Measurements from ENCODE around the gene UNK. TPM values are rescaled to one million over a fixed set of nuclear protein-coding genes. Genes with fewer than 3 reads are reported as not detected.

Gene UNK
- total RNA-seq, 6 experiments from 2014 or later = 5.8 to 29.2 (median 11.1) TPM

GRCh38 chr17:75783803-75784472 is 668 bp upstream of the UNK start:
- DNase-seq (peak; percentile 59 to 68 (median 62)), ATAC-seq (peak; percentile 0 to 2 (median 1))
- Histone ChIP-seq H3K27me3 (no peaks in the 10 kb centered on the region), H3K36me3 (no peaks in the 10 kb centered on the region), H3K4me1 (peaks cover 0 to 24% (median 3%) of the 10 kb centered on the region in 4 donors), H3K4me3 (peak overlapping the region; percentile 56 to 67 (median 62)), H3K9me3 (no peaks in the 10 kb centered on the region), H3K27ac (peak overlapping the region; percentile 99 to 100 (median 100))
- 54% methylated on average over 11 of the region's 20 CpGs for WGBS (ENCODE audit: insufficient coverage, low coverage, low lambda C conversion rate, missing lambda C conversion rate)
- intact Hi-C loops (cut with DNase I) = no loop called here
- TF ChIP-seq POLR2A (IDR thresholded peaks at IDR 0.05) = no peak
- TF ChIP-seq, protein P1, sequence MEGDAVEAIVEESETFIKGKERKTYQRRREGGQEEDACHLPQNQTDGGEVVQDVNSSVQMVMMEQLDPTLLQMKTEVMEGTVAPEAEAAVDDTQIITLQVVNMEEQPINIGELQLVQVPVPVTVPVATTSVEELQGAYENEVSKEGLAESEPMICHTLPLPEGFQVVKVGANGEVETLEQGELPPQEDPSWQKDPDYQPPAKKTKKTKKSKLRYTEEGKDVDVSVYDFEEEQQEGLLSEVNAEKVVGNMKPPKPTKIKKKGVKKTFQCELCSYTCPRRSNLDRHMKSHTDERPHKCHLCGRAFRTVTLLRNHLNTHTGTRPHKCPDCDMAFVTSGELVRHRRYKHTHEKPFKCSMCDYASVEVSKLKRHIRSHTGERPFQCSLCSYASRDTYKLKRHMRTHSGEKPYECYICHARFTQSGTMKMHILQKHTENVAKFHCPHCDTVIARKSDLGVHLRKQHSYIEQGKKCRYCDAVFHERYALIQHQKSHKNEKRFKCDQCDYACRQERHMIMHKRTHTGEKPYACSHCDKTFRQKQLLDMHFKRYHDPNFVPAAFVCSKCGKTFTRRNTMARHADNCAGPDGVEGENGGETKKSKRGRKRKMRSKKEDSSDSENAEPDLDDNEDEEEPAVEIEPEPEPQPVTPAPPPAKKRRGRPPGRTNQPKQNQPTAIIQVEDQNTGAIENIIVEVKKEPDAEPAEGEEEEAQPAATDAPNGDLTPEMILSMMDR (IDR thresholded peaks at IDR 0.05) = no peak

DNA sequence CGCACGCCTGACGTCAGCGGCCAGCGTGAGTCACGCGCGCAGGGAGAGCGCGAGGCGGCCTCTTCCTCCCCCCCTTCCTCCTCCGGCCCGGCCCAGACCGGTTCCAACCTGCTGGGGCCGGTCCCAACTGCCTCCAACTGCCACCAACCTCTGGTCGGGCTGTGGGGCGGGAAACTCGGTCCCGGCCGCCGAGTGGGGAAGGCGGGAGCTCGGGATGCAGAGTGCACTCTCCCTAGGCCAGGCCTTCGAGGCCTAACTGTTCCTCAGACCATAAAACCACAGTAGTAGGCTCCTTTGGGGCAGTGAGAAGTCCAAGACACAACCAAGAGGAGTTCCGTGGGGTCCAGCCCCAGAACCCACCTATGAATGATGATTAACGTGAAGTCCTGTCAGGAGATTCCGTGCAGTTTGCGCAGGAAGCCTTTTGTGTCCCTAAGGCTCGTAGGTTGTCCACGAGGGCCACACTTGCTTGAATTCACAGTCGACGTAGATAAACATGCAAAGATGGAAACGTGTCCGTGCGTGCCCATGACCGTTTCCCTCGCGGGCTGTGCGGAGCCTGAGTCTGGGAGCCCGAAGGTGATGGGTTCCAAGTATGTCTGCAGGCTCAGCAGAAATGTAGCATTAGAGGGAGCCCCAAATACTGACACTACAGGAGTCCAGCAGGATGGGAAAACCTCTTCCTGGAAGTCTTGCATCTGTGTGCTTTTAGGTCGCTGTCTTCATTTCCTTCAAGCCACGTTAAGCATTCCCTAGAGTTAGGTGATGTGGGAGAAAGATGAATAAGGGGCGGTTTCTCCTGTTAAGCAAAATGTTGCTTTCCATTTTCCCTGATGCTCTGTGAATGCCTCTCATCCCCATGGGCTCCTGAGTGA is 647 bp downstream of the UNK start:
- 6% methylated on average over 25 of the region's 43 CpGs for WGBS (ENCODE audit: insufficient coverage, low coverage, low lambda C conversion rate, missing lambda C conversion rate)
- peak; percentile 78 to 88 (median 84) for ATAC-seq
- Histone ChIP-seq H3K27me3 (no peaks in the 10 kb centered on the region), H3K36me3 (no peaks in the 10 kb centered on the region), H3K9me3 (no peaks in the 10 kb centered on the region), H3K4me3 (peak overlapping the region; percentile 56 to 67 (median 62)), H3K27ac (peak overlapping the region; percentile 99 to 100 (median 100)), H3K4me1 (peaks cover 0 to 21% (median 3%) of the 10 kb centered on the region in 4 donors)
- DNase-seq = peak; percentile 90 to 93 (median 92)
- intact Hi-C loops (cut with DNase I) = no loop called here
- TF ChIP-seq, protein P1 (IDR thresholded peaks at IDR 0.05) = no peak
- TF ChIP-seq POLR2A (IDR thresholded peaks at IDR 0.05) = peak; percentile 62

DNA sequence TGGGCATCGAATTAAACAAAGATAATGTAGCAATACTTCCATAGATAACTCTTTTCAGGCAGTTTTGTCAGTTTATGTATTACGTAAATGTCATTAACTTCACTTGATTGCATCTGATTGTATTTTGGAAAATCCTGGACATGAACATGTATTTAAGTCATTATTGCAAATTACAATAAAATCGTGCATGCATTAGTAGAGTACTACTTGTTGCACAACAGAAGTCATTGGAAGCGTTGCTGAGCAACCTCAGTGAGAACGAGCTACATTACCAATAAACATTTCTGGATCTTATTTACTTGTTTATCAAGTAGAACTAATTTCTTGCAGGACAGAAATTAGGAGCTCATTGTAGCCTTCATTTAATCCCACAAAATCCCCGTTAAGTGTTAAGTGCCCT is 6.6 kb downstream of the UNK start:
- intact Hi-C loops (cut with DNase I) = no loop called here
- Histone ChIP-seq H3K27me3 (no peaks in the 10 kb centered on the region), H3K36me3 (peaks cover 0 to 5% (median 0%) of the 10 kb centered on the region in 4 donors), H3K27ac (no peak overlapping the region), H3K4me1 (peaks cover 0 to 4% (median under 1%) of the 10 kb centered on the region in 4 donors), H3K9me3 (no peaks in the 10 kb centered on the region), H3K4me3 (no peak overlapping the region)
- TF ChIP-seq, protein P1 (IDR thresholded peaks at IDR 0.05) = no peak
- no peak for TF ChIP-seq POLR2A (IDR thresholded peaks at IDR 0.05)
- no peak for DNase-seq
- no peak for ATAC-seq
- 77% methylated on average over 6 of the region's 6 CpGs for WGBS (ENCODE audit: insufficient coverage, low coverage, low lambda C conversion rate, missing lambda C conversion rate)

GRCh38 chr17:75793460-75793859 is 8.9 kb downstream of the UNK start:
- ATAC-seq = no peak
- Histone ChIP-seq H3K9me3 (no peaks in the 10 kb centered on the region), H3K4me3 (no peak overlapping the region), H3K27ac (no peak overlapping the region), H3K27me3 (no peaks in the 10 kb centered on the region), H3K36me3 (peaks cover 0 to 10% (median under 1%) of the 10 kb centered on the region in 4 donors), H3K4me1 (no peaks in the 10 kb centered on the region)
- WGBS (ENCODE audit: insufficient coverage, low coverage, low lambda C conversion rate, missing lambda C conversion rate) = 80% methylated on average over 1 of the region's 1 CpG
- DNase-seq = no peak
- intact Hi-C loops (cut with DNase I) = no loop called here
- TF ChIP-seq POLR2A (IDR thresholded peaks at IDR 0.05) = no peak
- TF ChIP-seq, protein P1 (IDR thresholded peaks at IDR 0.05) = no peak

All from right lobe of liver (tissue), 6 donors.